Measurements from ENCODE around the gene PKDREJ. TPM values are rescaled to one million over a fixed set of nuclear protein-coding genes. Genes with fewer than 3 reads are reported as not detected.

PKDREJ gene
- total RNA-seq, 4 donors from 2014 or later: 0.11 to 0.19 TPM; not detected in 2

DNA sequence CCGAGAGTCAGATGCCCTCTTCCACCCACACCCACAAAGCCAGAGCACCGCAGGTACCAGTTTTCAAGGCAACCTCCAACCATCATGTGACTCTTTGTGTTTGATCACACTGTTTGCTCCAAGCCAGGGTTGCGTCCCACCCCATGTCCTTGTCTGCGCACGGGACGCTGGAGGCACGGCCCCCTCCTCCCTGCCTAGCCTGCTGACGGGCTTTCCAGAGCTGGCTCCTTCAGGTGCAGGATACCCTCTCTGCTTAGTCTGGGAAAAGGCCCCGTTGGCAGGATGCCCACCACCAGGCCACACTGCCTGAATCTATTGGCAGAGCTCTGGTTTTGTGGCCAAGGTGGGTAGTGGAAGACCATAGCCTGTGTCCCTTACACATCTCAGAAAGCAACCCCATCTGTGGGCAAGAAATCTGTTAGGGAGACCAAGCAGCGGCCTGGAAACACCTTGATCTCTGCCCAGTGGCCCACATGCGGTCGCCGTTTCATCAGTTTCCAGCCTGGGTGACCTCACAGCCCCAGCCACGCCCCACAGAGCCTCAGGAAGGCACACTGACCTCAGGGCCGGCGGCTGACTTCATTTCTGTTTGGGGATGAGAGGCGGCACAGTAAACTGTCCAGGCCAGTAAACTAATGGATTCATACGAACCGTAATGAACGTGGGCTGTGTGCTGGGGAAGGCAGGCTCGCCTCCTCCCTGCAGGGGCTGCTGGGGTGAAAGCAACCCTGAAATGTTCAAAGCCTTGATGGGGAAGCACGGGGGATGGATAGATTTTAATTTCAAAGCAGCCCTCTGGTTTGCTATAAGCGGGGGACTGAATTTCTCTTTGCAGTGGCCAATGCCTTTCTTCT, 38.9 kb downstream of the PKDREJ start:
- 90 to 91% methylated on average over 6 to 15 of the region's 23 CpGs for WGBS, 2 donors
- H3K4me3 ChIP-seq: no peak overlapping the region
- TF ChIP-seq, protein P1, sequence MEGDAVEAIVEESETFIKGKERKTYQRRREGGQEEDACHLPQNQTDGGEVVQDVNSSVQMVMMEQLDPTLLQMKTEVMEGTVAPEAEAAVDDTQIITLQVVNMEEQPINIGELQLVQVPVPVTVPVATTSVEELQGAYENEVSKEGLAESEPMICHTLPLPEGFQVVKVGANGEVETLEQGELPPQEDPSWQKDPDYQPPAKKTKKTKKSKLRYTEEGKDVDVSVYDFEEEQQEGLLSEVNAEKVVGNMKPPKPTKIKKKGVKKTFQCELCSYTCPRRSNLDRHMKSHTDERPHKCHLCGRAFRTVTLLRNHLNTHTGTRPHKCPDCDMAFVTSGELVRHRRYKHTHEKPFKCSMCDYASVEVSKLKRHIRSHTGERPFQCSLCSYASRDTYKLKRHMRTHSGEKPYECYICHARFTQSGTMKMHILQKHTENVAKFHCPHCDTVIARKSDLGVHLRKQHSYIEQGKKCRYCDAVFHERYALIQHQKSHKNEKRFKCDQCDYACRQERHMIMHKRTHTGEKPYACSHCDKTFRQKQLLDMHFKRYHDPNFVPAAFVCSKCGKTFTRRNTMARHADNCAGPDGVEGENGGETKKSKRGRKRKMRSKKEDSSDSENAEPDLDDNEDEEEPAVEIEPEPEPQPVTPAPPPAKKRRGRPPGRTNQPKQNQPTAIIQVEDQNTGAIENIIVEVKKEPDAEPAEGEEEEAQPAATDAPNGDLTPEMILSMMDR (IDR thresholded peaks at IDR 0.05): no peak
- no peak for TF ChIP-seq POLR2A (IDR thresholded peaks at IDR 0.05)
- H3K4me1 ChIP-seq: no peaks in the 10 kb centered on the region
- H3K27me3 ChIP-seq: no peaks in the 10 kb centered on the region
- H3K27ac ChIP-seq: no peak overlapping the region
- intact Hi-C loops (cut with DNase I): no loop called here
- H3K9me3 ChIP-seq: no peaks in the 10 kb centered on the region
- no peak for DNase-seq
- H3K36me3 ChIP-seq: peaks cover 5 to 73% (median 10%) of the 10 kb centered on the region in 3 donors

DNA sequence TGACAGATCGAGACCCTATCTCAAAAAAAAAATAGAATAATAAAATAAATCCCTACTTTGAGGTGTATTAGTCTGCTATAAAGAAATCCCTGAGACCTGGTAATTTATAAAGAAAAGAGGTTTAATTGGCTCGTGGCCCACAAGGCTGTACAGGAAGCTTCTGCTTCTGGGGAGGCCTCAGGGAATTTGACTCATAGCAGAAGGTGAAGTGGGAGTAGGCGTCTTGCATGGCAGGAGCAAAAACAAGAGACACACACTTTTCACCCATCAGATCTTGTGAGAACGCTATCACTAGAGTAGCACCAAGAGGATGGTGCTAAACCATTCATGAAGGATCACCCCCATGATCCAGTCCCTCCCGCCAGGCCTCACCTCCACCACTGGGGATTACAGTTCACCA, 42.2 kb downstream of the PKDREJ start:
- no peaks in the 10 kb centered on the region for H3K4me1 ChIP-seq
- no peak overlapping the region for H3K4me3 ChIP-seq
- no peaks in the 10 kb centered on the region for H3K27me3 ChIP-seq
- H3K36me3 ChIP-seq: peaks cover 8 to 95% (median 32%) of the 10 kb centered on the region in 3 donors
- H3K27ac ChIP-seq: no peak overlapping the region
- H3K9me3 ChIP-seq: no peaks in the 10 kb centered on the region
- no peak for DNase-seq
- TF ChIP-seq POLR2A (IDR thresholded peaks at IDR 0.05): no peak
- TF ChIP-seq, protein P1 (IDR thresholded peaks at IDR 0.05): no peak
- 78 to 83% methylated on average over 5 of the region's 5 CpGs for WGBS, 2 donors
- intact Hi-C loops (cut with DNase I): no loop called here

DNA sequence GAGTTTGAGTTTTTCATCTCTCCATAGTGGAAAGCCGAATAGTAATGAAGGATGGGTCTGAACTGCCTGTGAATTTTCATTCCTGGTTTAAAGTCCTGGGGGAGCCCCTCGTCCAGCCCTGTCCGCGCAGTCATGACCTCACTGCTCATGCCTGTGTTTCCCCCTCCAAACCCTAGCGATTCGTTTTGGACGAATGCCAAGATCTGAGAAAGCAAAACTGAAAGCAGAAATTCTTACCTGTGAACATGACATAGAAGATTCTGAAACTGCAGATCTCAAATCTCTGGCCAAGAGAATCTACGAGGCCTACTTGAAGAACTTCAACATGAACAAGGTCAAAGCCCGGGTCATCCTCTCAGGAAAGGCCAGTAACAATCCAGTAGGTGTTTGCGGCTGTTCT, 43.5 kb downstream of the PKDREJ start:
- peaks cover 8 to 95% (median 37%) of the 10 kb centered on the region in 3 donors for H3K36me3 ChIP-seq
- no peak for DNase-seq
- no peaks in the 10 kb centered on the region for H3K9me3 ChIP-seq
- H3K4me1 ChIP-seq: no peaks in the 10 kb centered on the region
- 65 to 73% methylated on average over 7 to 10 of the region's 10 CpGs for WGBS, 2 donors
- H3K27me3 ChIP-seq: no peaks in the 10 kb centered on the region
- no peak for TF ChIP-seq POLR2A (IDR thresholded peaks at IDR 0.05)
- TF ChIP-seq, protein P1 (IDR thresholded peaks at IDR 0.05): no peak
- intact Hi-C loops (cut with DNase I): no loop called here
- no peak overlapping the region for H3K4me3 ChIP-seq
- H3K27ac ChIP-seq: no peak overlapping the region

DNA sequence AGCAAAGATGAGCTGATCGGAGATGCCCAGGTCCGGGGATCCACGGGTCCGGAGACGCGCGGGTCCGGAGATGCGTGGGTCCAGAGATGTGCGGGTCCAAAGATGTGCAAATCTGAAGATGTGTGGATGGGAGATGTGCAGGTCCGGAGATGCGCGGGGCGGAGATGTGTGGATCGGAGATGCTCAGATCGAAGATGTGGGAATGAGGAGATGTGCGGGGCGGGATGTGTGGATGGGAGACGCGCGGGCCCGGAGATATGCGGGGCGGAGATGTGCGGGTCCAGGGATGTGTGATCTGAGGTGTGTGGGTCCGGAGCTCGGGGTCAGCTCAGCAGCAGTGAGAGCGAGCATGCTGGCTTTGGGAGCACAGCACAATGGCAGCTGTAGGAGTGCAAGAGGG, 48.5 kb downstream of the PKDREJ start:
- intact Hi-C loops (cut with DNase I): no loop called here
- Histone ChIP-seq H3K4me3 (no peak overlapping the region), H3K27me3 (no peaks in the 10 kb centered on the region), H3K4me1 (no peaks in the 10 kb centered on the region), H3K36me3 (peaks cover 4 to 95% (median 29%) of the 10 kb centered on the region in 3 donors), H3K27ac (no peak overlapping the region), H3K9me3 (peaks cover 0 to 4% (median 3%) of the 10 kb centered on the region in 3 donors)
- WGBS, 2 donors: 95 to 96% methylated on average over 28 of the region's 28 CpGs
- DNase-seq: no peak
- TF ChIP-seq POLR2A (IDR thresholded peaks at IDR 0.05): no peak
- TF ChIP-seq, protein P1 (IDR thresholded peaks at IDR 0.05): no peak

DNA sequence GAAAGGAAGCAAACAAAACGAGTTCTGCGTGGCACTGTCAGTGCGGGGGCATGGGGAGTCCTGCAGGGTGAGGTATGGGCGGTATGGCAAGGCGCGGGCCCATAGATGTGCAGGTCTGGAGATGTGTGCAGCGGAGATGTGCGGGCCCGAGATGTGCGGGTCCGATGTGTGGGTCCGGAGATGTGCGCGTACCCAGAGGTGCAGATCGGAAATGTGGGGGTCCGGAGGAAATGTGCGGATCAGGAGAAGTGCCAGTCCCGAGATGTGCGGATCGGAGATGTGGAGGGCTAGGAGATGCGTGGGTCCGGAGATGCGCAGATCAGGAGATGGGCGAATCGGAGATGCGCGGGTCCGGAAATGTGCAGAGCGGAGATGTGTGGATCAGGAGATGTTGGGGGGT, 49.0 kb downstream of the PKDREJ start:
- DNase-seq: no peak
- Histone ChIP-seq H3K36me3 (peaks cover 4 to 95% (median 26%) of the 10 kb centered on the region in 3 donors), H3K4me1 (no peaks in the 10 kb centered on the region), H3K4me3 (no peak overlapping the region), H3K27ac (no peak overlapping the region), H3K9me3 (peaks cover 0 to 9% (median 7%) of the 10 kb centered on the region in 3 donors), H3K27me3 (no peaks in the 10 kb centered on the region)
- no peak for TF ChIP-seq POLR2A (IDR thresholded peaks at IDR 0.05)
- TF ChIP-seq, protein P1 (IDR thresholded peaks at IDR 0.05): no peak
- intact Hi-C loops (cut with DNase I): no loop called here
- 96 to 97% methylated on average over 29 of the region's 29 CpGs for WGBS, 2 donors
